Activated CD8-positive, alpha-beta memory T cell treated with anti-CD3 and anti-CD28 coated beads, Interleukin-2, amount 10 ng/mL, durations not matched to agents 7 days and 5 days (primary cell): ENCODE results near the gene CCL8. TPM values are rescaled to one million over a fixed set of nuclear protein-coding genes. Genes with fewer than 3 reads are reported as not detected.
A peak's percentile ranks its signal among the peaks of the same experiment; 100 is the strongest.

Experiments used
- ATAC-seq: fragments of 150-1000 bp; cut with Tn5 transposase; one replicate; pipeline ENCODE4 v1.10.0; 2021; ENCODE audit warnings: moderate library complexity
- CTCF ChIA-PET: fragments of 350-600 bp; sonication (Branson Sonifier 250); formaldehyde crosslinking; loops from one replicate; lab custom pipeline; 2021; ENCODE audit warnings: antibody characterized with exemption; lab: Charles Lee
- DNase-seq: peaks from one replicate; pipeline ENCODE4 v3.0.0-alpha.2; 2020
- H3K27ac Mint-ChIP-seq: one replicate; pipeline ENCODE4 v1.8.0; 2021; ENCODE audit warnings: mild to moderate bottlenecking, mixed read lengths
- H3K27me3 Mint-ChIP-seq: one replicate; pipeline ENCODE4 v1.8.0; 2021; ENCODE audit warnings: mixed read lengths
- H3K36me3 Mint-ChIP-seq: one replicate; pipeline ENCODE4 v1.8.0; 2021; ENCODE audit warnings: mild to moderate bottlenecking, mixed read lengths
- H3K4me1 Mint-ChIP-seq: one replicate; pipeline ENCODE4 v1.8.0; 2021; ENCODE audit warnings: mixed read lengths
- H3K4me3 Mint-ChIP-seq: one replicate; pipeline ENCODE4 v1.8.0; 2021; ENCODE audit warnings: mild to moderate bottlenecking, moderate library complexity, mixed read lengths
- H3K9me3 Mint-ChIP-seq: one replicate; pipeline ENCODE4 v1.8.0; 2022; ENCODE audit warnings: low read depth, mixed read lengths
- total RNA-seq, 2 experiments: library from RNA; stranded (reverse); gene quantifications; one replicate each; pipeline ENCODE4 v1.2.3, GENCODE V29; 2021

Gene CCL8
- total RNA-seq, 2 experiments from 2014 or later: not detected

- peaks cover 70% of the 10 kb centered on the region for H3K4me1 Mint-ChIP-seq
- peak within 1 kb of the TSS; percentile 13 for H3K27ac Mint-ChIP-seq
- no peak for DNase-seq
- H3K9me3 Mint-ChIP-seq: no peaks in the 10 kb centered on the region
- no peak for ATAC-seq
- H3K36me3 Mint-ChIP-seq: no peaks in the 10 kb centered on the region
- peaks cover 51% of the 10 kb centered on the region for H3K27me3 Mint-ChIP-seq
- H3K4me3 Mint-ChIP-seq: no peak within 1 kb of the TSS
- CTCF ChIA-PET: interaction anchor here (1.1 to 6.9 kb wide), 11 partner anchors 8 to 192 kb away, joined by 3 to 262 read pairs (median 38); partner anchors contain the start of gene CCL8
Measured at GRCh38 chr17:34363183-34363661, 44.0 kb downstream of the CCL8 start, which contains the start of gene CCL1. CCL1 (minus strand) TSS chr17:34363233; CDS start chr17:34363161, 72 bp downstream.

- Mint-ChIP-seq H3K4me1 (peaks cover 70% of the 10 kb centered on the region), H3K36me3 (no peaks in the 10 kb centered on the region), H3K9me3 (no peaks in the 10 kb centered on the region), H3K27me3 (peaks cover 41% of the 10 kb centered on the region), H3K4me3 (no peak overlapping the region), H3K27ac (peak overlapping the region; percentile 25)
- ATAC-seq (no peak), DNase-seq (no peak)
- CTCF ChIA-PET: interaction anchor here (1.1 to 6.9 kb wide), 5 partner anchors 13 to 163 kb away, joined by 3 to 262 read pairs (median 7); no protein-coding TSS in a partner anchor
Measured at GRCh38 chr17:34364751-34365150, 45.5 kb downstream of the CCL8 start.

GRCh38 chr17:34365340-34365739 is 46.1 kb downstream of the CCL8 start:
- CTCF ChIA-PET: interaction anchor here (1.2 to 6.9 kb wide), 4 partner anchors 12 to 164 kb away, joined by 5 to 262 read pairs (median 22); no protein-coding TSS in a partner anchor
- DNase-seq (no peak), ATAC-seq (peak; percentile 29)
- no peak overlapping the region for H3K4me3 Mint-ChIP-seq
- no peaks in the 10 kb centered on the region for H3K9me3 Mint-ChIP-seq
- no peaks in the 10 kb centered on the region for H3K36me3 Mint-ChIP-seq
- H3K27me3 Mint-ChIP-seq: peaks cover 36% of the 10 kb centered on the region
- H3K27ac Mint-ChIP-seq: peak overlapping the region; percentile 16
- peaks cover 67% of the 10 kb centered on the region for H3K4me1 Mint-ChIP-seq

GRCh38 chr17:34366010-34366409 is 46.8 kb downstream of the CCL8 start:
- ATAC-seq (no peak), DNase-seq (no peak)
- no peak overlapping the region for H3K4me3 Mint-ChIP-seq
- H3K4me1 Mint-ChIP-seq: peaks cover 61% of the 10 kb centered on the region
- CTCF ChIA-PET: interaction anchor here (6.6 kb wide), 1 partner anchor 11 kb away, joined by 38 read pairs; no protein-coding TSS in a partner anchor
- no peaks in the 10 kb centered on the region for H3K9me3 Mint-ChIP-seq
- H3K27ac Mint-ChIP-seq: peak overlapping the region; percentile 22
- H3K36me3 Mint-ChIP-seq: no peaks in the 10 kb centered on the region
- peaks cover 35% of the 10 kb centered on the region for H3K27me3 Mint-ChIP-seq

- no peak for DNase-seq
- H3K36me3 Mint-ChIP-seq: no peaks in the 10 kb centered on the region
- CTCF ChIA-PET: interaction anchor here (0.6 to 6.6 kb wide), 2 partner anchors 11 to 166 kb away, joined by 4 to 38 read pairs; no protein-coding TSS in a partner anchor
Measured at GRCh38 chr17:34366529-34367107, 47.4 kb downstream of the CCL8 start.

GRCh38 chr17:34367486-34368195 is 48.4 kb downstream of the CCL8 start:
- Mint-ChIP-seq H3K36me3 (no peaks in the 10 kb centered on the region), H3K9me3 (no peaks in the 10 kb centered on the region), H3K4me1 (peaks cover 52% of the 10 kb centered on the region), H3K27me3 (peaks cover 29% of the 10 kb centered on the region), H3K4me3 (no peak overlapping the region), H3K27ac (no peak overlapping the region)
- no peak for DNase-seq
- CTCF ChIA-PET: interaction anchor here (0.6 to 6.6 kb wide), 5 partner anchors 10 to 167 kb away, joined by 3 to 38 read pairs (median 4); no protein-coding TSS in a partner anchor
- ATAC-seq: no peak

More at GRCh38 chr17:34366529-34367107, 47.4 kb downstream of the CCL8 start:
- Mint-ChIP-seq H3K4me3 (no peak overlapping the region), H3K9me3 (no peaks in the 10 kb centered on the region), H3K4me1 (peaks cover 55% of the 10 kb centered on the region), H3K27ac (peak overlapping the region; percentile 22), H3K27me3 (peaks cover 34% of the 10 kb centered on the region)
- ATAC-seq: no peak

GRCh38 chr17:34368196-34368945 is 49.1 kb downstream of the CCL8 start:
- peaks cover 44% of the 10 kb centered on the region for H3K4me1 Mint-ChIP-seq
- no peaks in the 10 kb centered on the region for H3K9me3 Mint-ChIP-seq
- DNase-seq: no peak
- no peak overlapping the region for H3K4me3 Mint-ChIP-seq
- H3K36me3 Mint-ChIP-seq: no peaks in the 10 kb centered on the region
- no peak for ATAC-seq
- no peak overlapping the region for H3K27ac Mint-ChIP-seq
- H3K27me3 Mint-ChIP-seq: peaks cover 24% of the 10 kb centered on the region
- CTCF ChIA-PET: interaction anchor here (0.8 to 1.8 kb wide), 4 partner anchors 10 to 167 kb away, joined by 3 to 13 read pairs (median 4); no protein-coding TSS in a partner anchor

GRCh38 chr17:34368946-34369500 is 49.8 kb downstream of the CCL8 start:
- Mint-ChIP-seq H3K27ac (no peak overlapping the region), H3K4me1 (peaks cover 40% of the 10 kb centered on the region), H3K9me3 (no peaks in the 10 kb centered on the region), H3K27me3 (peaks cover 20% of the 10 kb centered on the region), H3K4me3 (no peak overlapping the region), H3K36me3 (no peaks in the 10 kb centered on the region)
- CTCF ChIA-PET: interaction anchor here (0.8 to 4.9 kb wide), 5 partner anchors 7 to 168 kb away, joined by 3 to 46 read pairs (median 4); partner anchors contain the start of gene CCL1
- ATAC-seq (no peak), DNase-seq (no peak)

GRCh38 chr17:34369571-34369970 is 50.3 kb downstream of the CCL8 start:
- Mint-ChIP-seq H3K27ac (no peak overlapping the region), H3K36me3 (no peaks in the 10 kb centered on the region), H3K27me3 (peaks cover 18% of the 10 kb centered on the region), H3K4me1 (peaks cover 34% of the 10 kb centered on the region), H3K9me3 (no peaks in the 10 kb centered on the region), H3K4me3 (no peak overlapping the region)
- DNase-seq (no peak), ATAC-seq (no peak)
- CTCF ChIA-PET: interaction anchor here (0.8 to 4.9 kb wide), 3 partner anchors 8 to 169 kb away, joined by 4 to 46 read pairs (median 13); partner anchors contain the start of gene CCL1

- H3K27ac Mint-ChIP-seq: no peak overlapping the region
- CTCF ChIA-PET: interaction anchor here (0.7 to 4.9 kb wide), 2 partner anchors 9 to 27 kb away, joined by 3 to 46 read pairs; partner anchors contain the start of gene CCL1
- peaks cover 28% of the 10 kb centered on the region for H3K4me1 Mint-ChIP-seq
- peaks cover 10% of the 10 kb centered on the region for H3K27me3 Mint-ChIP-seq
- H3K9me3 Mint-ChIP-seq: no peaks in the 10 kb centered on the region
- H3K4me3 Mint-ChIP-seq: no peak overlapping the region
- DNase-seq (no peak), ATAC-seq (no peak)
- H3K36me3 Mint-ChIP-seq: peaks cover 2% of the 10 kb centered on the region
Measured at GRCh38 chr17:34370376-34370996, 51.3 kb downstream of the CCL8 start.

- CTCF ChIA-PET: interaction anchor here (0.7 to 4.9 kb wide), 3 partner anchors 9 to 199 kb away, joined by 3 to 46 read pairs (median 3); partner anchors contain the start of gene CCL1
- peaks cover 23% of the 10 kb centered on the region for H3K4me1 Mint-ChIP-seq
Measured at GRCh38 chr17:34370997-34371395, 51.8 kb downstream of the CCL8 start.

More at GRCh38 chr17:34370997-34371395, 51.8 kb downstream of the CCL8 start:
- Mint-ChIP-seq H3K27ac (no peak overlapping the region), H3K27me3 (peaks cover 12% of the 10 kb centered on the region), H3K9me3 (no peaks in the 10 kb centered on the region), H3K4me3 (no peak overlapping the region), H3K36me3 (peaks cover 4% of the 10 kb centered on the region)
- DNase-seq: no peak
- ATAC-seq: peak; percentile 66
